ENCODE measurements around the gene OR5H15.

- TF ChIP-seq CTCF (IDR thresholded peaks at IDR 0.05 in 2 of 3, conservative IDR thresholded peaks at IDR 0.05 in 1 of 3; ENCODE audit: borderline replicate concordance in 1 of 3, insufficient read depth in 1 of 3, low read depth in 2 of 3, low read length in 2 of 3) (no peak), SIN3A (IDR thresholded peaks at IDR 0.05; ENCODE audit: low read depth) (no peak), EZH2 (IDR thresholded peaks at IDR 0.05) (no peak), POLR2AphosphoS5 (IDR thresholded peaks at IDR 0.05; ENCODE audit: low read depth, low read length) (no peak), ATF3 (IDR thresholded peaks at IDR 0.05) (no peak), POLR2A (IDR thresholded peaks at IDR 0.05; ENCODE audit: borderline replicate concordance, extremely low read depth, insufficient read depth, insufficient read length) (no peak), RAD21 (IDR thresholded peaks at IDR 0.05; ENCODE audit: low read depth) (no peak), MAX (IDR thresholded peaks at IDR 0.05) (no peak), SRF (IDR thresholded peaks at IDR 0.05; ENCODE audit: low read depth) (no peak), EZH2phosphoT487 (IDR thresholded peaks at IDR 0.05; ENCODE audit: borderline replicate concordance) (no peak)
Measured at GRCh38 chr3:98199020-98199419, 32.5 kb downstream of the OR5H15 start.

Measured in HCT116 (cell line).